Naive thymus-derived CD8-positive, alpha-beta T cell (primary cell): ENCODE data around the gene PACS1. TPM values are rescaled to one million over a fixed set of nuclear protein-coding genes. Genes with fewer than 3 reads are reported as not detected.
"Not testable (repeated sequence)": the region's sequence is repeated elsewhere in the genome, so short reads cannot be mapped to it uniquely, and the experiment has no call there.

Experiments
- ATAC-seq, 2 donors: fragments of 150-1000 bp; cut with Tn5 transposase in 1 of 2; sonication (Bioruptor Pico), chemical (Tn5 transposase) in 1 of 2; 1 replicate in 1 of 2; 2 replicates in 1 of 2; pipeline ENCODE4 v1.10.0; 2021; ENCODE audit warnings: mild to moderate bottlenecking in 2 of 2, moderate library complexity in 2 of 2
- POLR2A ChIA-PET: fragments of 350-600 bp; sonication (Branson Sonifier 250); formaldehyde crosslinking; loops from one replicate; lab custom pipeline; 2021; ENCODE audit warnings: antibody characterized with exemption; lab: Charles Lee
- DNase-seq, 10 donors: peaks; one replicate each; pipeline versions ENCODE4 v3.0.0 to v3.0.0-alpha.2; 2020 to 2022
- H3K27ac Mint-ChIP-seq, 10 donors: one replicate each; pipeline ENCODE4 v1.8.0; 2020 to 2022; ENCODE audit warnings: mild to moderate bottlenecking in 10 of 10, mixed read lengths in 10 of 10, moderate library complexity in 4 of 10, inconsistent platforms in 1 of 10
- H3K27me3 Mint-ChIP-seq, 5 donors: one replicate each; pipeline ENCODE4 v1.8.0; 2021 to 2022; ENCODE audit warnings: mixed read lengths in 5 of 5
- H3K36me3 Mint-ChIP-seq, 3 donors: one replicate each; pipeline ENCODE4 v1.8.0; 2020 to 2022; ENCODE audit warnings: mixed read lengths in 3 of 3, mild to moderate bottlenecking in 2 of 3, inconsistent platforms in 1 of 3
- H3K4me1 Mint-ChIP-seq, 4 donors: one replicate each; pipeline ENCODE4 v1.8.0; 2021 to 2022; ENCODE audit warnings: mixed read lengths in 4 of 4
- H3K4me3 Mint-ChIP-seq, 10 donors: one replicate each; pipeline ENCODE4 v1.8.0; 2020 to 2022; ENCODE audit warnings: mild to moderate bottlenecking in 10 of 10, mixed read lengths in 10 of 10, moderate library complexity in 6 of 10, inconsistent platforms in 1 of 10
- H3K9me3 Mint-ChIP-seq, 9 donors: one replicate each; pipeline ENCODE4 v1.8.0; 2020 to 2022; ENCODE audit warnings: mixed read lengths in 9 of 9, mild to moderate bottlenecking in 3 of 9, inconsistent platforms in 1 of 9, moderate library complexity in 1 of 9
- polyA plus RNA-seq, 3 donors: library from polyadenylated mRNA; unstranded; fragments of 300-500 nt; fragmentation: Illumina TruSeq; gene quantifications; one replicate each; pipeline ENCODE4 v1.2.3, GENCODE V29; 2021
- total RNA-seq, 8 experiments: library from RNA in 2 of 8; stranded (reverse) in 2 of 8; gene quantifications; one replicate each; pipeline ENCODE4 v1.2.3 and lab custom pipeline; 2021 to 2026

Gene PACS1
- total and polyA plus RNA-seq, 5 experiments from 2014 or later = 35.9 to 317 (median 98.8) TPM

DNA sequence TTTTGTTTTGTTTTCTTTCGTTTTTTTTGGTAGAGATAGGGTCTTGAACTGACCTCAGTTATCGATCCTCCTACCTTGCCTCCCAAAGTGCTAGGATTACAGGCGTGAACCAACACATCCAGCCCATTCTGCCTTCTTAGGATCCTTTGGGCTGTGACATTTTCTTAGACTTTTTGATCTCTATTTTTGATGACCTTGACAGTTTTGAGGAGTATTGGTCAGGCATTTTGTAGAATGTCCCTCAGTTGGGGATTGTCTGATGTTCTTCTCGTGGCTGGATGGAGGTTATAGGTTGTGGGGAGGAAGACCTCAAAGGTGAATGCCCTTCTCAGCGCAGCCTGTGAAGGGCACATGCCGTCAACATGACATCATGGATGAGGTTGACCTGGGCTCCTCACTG lies 178.8 kb downstream of the PACS1 start:
- H3K36me3 Mint-ChIP-seq = peaks cover 0 to 50% (median 0%) of the 10 kb centered on the region in 3 donors

DNA sequence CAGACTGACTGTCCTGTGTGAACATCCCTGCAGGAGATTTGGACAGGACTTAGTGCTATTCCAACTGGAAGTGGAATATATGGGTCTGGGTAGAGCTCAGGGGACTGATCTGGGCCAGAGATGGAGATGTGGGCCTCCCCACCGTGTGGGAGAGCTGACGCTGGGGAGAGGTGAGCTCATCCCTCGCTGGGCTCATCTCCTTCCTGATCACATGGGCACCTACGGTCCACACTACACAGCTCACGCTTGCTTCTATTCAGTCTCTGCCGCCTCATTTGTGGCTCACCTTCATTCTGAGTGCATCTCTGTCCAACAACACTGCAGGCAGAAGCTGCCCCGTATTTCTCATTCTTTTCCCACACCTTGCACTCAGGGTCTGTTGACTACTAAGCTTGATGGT lies 181.7 kb downstream of the PACS1 start:
- peaks cover 16 to 32% (median 27%) of the 10 kb centered on the region in 4 donors for H3K4me1 Mint-ChIP-seq
- DNase-seq (no peak), ATAC-seq (no peak)
- H3K36me3 Mint-ChIP-seq = peaks cover 0 to 33% (median 0%) of the 10 kb centered on the region in 3 donors
- no peaks in the 10 kb centered on the region for H3K9me3 Mint-ChIP-seq
- H3K27me3 Mint-ChIP-seq = no peaks in the 10 kb centered on the region
- POLR2A ChIA-PET = interaction anchor here (0.8 to 2.3 kb wide), 3 partner anchors 11 to 33 kb away, joined by 3 to 6 read pairs (median 5); no protein-coding TSS in a partner anchor
- H3K27ac Mint-ChIP-seq = peak overlapping the region in 7 of 10 donors; percentile 1 to 91 (median 66)
- H3K4me3 Mint-ChIP-seq = peak overlapping the region in 1 of 10 donors; percentile 48

More for the DNA sequence above, 178.8 kb downstream of the PACS1 start:
- Mint-ChIP-seq H3K27ac (peak overlapping the region in 7 of 10 donors; percentile 3 to 70 (median 62)), H3K27me3 (no peaks in the 10 kb centered on the region), H3K4me1 (peaks cover 4 to 32% (median 19%) of the 10 kb centered on the region in 4 donors), H3K9me3 (no peaks in the 10 kb centered on the region), H3K4me3 (peak overlapping the region in 1 of 10 donors; percentile 11)
- DNase-seq (no peak), ATAC-seq (no peak)
- POLR2A ChIA-PET = no interaction called here

DNA sequence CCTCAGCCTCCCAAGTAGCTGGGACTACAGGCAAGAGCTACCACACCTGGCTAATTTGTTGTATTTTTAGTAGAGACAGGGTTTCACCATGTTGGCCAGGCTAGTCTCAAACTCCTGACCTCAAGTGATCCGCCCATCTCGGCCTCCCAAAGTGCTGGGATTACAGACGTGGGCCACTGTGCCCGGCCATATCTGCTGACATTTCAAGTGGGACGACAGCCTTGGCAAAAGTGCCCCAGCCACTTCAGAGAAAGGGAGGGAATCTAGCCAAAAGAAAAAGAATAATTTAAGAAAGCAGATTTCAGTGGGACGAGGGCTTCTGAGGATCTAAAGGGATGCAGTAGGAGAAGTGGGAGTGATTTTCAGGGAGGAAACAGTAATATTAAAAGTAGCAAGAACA lies 183.0 kb downstream of the PACS1 start:
- Mint-ChIP-seq H3K4me3 (peak overlapping the region in 2 of 10 donors; percentile 32 to 43), H3K27ac (peak overlapping the region; percentile 22 to 89 (median 79)), H3K36me3 (peaks cover 0 to 23% (median 0%) of the 10 kb centered on the region in 3 donors), H3K4me1 (peaks cover 19 to 30% (median 27%) of the 10 kb centered on the region in 4 donors)
- not testable (repeated sequence) for ATAC-seq, H3K9me3 Mint-ChIP-seq, H3K27me3 Mint-ChIP-seq, DNase-seq
- POLR2A ChIA-PET = interaction anchor here (0.7 kb wide), 2 partner anchors 31 to 94 kb away, joined by 3 to 4 read pairs; no protein-coding TSS in a partner anchor

DNA sequence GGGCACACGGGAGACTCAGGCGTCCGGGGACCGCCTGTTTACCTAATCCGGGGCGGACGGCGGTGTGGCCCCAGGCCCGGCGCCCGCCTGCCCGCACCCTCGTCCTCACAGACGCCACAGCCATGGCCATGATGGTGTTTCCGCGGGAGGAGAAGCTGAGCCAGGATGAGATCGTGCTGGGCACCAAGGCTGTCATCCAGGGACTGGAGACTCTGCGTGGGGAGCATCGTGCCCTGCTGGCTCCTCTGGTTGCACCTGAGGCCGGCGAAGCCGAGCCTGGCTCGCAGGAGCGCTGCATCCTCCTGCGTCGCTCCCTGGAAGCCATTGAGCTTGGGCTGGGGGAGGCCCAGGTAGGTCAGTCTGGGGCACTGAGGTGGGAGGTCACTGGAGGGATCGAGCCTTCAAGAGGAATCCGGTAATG lies 188.4 kb downstream of the PACS1 start:
- ATAC-seq = peak in 1 of 2 donors; percentile 1
- Mint-ChIP-seq H3K4me1 (peaks cover 19 to 40% (median 32%) of the 10 kb centered on the region in 4 donors), H3K4me3 (peak overlapping the region; percentile 53 to 99 (median 92))

DNA sequence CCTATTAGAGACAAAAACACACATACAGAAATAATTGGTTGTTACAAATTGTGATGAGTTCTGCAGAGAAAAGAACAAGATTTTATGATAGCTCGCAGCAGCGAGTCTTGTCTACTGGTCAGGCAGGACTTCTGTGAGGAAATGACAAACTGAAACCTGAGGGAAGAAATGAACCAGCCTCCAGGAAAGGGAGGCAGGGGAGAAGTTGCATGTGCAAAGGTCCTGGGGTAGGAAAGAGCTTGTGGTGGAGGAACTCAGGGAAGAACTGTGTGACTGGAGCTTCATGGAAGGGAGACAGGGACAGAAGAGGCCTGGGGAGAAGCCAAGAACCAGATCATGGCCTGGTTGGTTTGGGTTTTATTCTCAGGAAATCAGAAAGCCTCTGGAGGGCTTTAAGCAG lies 189.2 kb downstream of the PACS1 start:
- Mint-ChIP-seq H3K4me1 (peaks cover 17 to 38% (median 32%) of the 10 kb centered on the region in 4 donors), H3K27ac (peak overlapping the region; percentile 19 to 100 (median 83)), H3K27me3 (peaks cover 0 to 3% (median 0%) of the 10 kb centered on the region in 5 donors), H3K9me3 (no peaks in the 10 kb centered on the region), H3K4me3 (peak overlapping the region in 8 of 10 donors; percentile 23 to 99 (median 56)), H3K36me3 (peaks cover 0 to 35% (median 5%) of the 10 kb centered on the region in 3 donors)
- POLR2A ChIA-PET = interaction anchor here (0.6 to 4.3 kb wide), 4 partner anchors 18 to 1441 kb away, joined by 3 to 33 read pairs (median 4); no protein-coding TSS in a partner anchor
- DNase-seq (no peak), ATAC-seq (no peak)

More for the DNA sequence above, 188.4 kb downstream of the PACS1 start:
- Mint-ChIP-seq H3K9me3 (no peaks in the 10 kb centered on the region), H3K36me3 (peaks cover 0 to 36% (median 5%) of the 10 kb centered on the region in 3 donors), H3K27ac (peak overlapping the region; percentile 46 to 100 (median 92)), H3K27me3 (peaks cover 0 to 3% (median 0%) of the 10 kb centered on the region in 5 donors)
- POLR2A ChIA-PET = interaction anchor here (0.6 to 4.3 kb wide), 3 partner anchors 33 to 1440 kb away, joined by 3 to 33 read pairs (median 4); no protein-coding TSS in a partner anchor
- DNase-seq = no peak

DNA sequence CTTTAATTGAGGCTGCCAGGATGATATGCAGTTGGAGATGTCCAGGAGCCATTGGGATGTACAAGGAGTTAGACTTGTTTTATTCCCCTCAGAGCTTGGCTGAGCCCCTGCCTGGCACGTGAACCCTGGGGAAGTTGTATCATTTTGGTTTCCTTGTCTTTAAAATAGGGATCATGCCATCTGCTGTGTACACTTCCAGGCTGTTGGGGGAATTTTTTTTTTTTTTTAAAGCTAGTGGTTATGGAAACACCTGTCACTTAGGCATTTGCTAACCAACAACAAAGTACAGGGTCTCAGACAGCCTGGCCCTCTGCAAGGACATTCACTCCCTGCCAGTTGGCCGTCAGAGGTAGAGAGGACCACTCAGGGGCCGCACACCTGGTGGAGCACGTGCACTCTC lies 189.9 kb downstream of the PACS1 start:
- POLR2A ChIA-PET = interaction anchor here (1.7 to 4.3 kb wide), 2 partner anchors 18 to 38 kb away, joined by 4 to 33 read pairs; no protein-coding TSS in a partner anchor
- Mint-ChIP-seq H3K27me3 (peaks cover 0 to 3% (median 0%) of the 10 kb centered on the region in 5 donors), H3K27ac (peak overlapping the region in 5 of 10 donors; percentile 23 to 99 (median 57)), H3K36me3 (peaks cover 0 to 40% (median 8%) of the 10 kb centered on the region in 3 donors), H3K4me1 (peaks cover 17 to 37% (median 32%) of the 10 kb centered on the region in 4 donors), H3K9me3 (no peaks in the 10 kb centered on the region), H3K4me3 (peak overlapping the region in 3 of 10 donors; percentile 39 to 54 (median 52))
- no peak for DNase-seq
- ATAC-seq = no peak

DNA sequence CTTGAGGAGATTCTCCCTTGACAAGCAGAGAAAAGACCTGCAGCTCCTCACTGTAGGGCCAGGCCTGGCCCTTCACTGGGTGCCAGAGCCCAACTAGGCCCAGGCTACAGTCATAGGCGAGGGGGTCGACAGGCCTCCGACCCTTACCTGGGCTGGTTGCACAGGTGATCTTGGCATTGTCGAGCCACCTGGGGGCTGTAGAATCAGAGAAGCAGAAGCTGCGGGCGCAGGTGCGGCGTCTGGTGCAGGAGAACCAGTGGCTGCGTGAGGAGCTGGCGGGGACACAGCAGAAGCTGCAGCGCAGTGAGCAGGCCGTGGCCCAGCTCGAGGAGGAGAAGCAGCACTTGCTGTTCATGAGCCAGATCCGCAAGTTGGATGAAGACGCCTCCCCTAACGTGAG lies 191.5 kb downstream of the PACS1 start:
- peaks cover 0 to 3% (median 0%) of the 10 kb centered on the region in 5 donors for H3K27me3 Mint-ChIP-seq
- ATAC-seq (no peak), DNase-seq (no peak)
- peak overlapping the region in 2 of 10 donors; percentile 44 to 99 for H3K27ac Mint-ChIP-seq
- H3K4me1 Mint-ChIP-seq = peaks cover 16 to 25% (median 23%) of the 10 kb centered on the region in 4 donors
- H3K4me3 Mint-ChIP-seq = peak overlapping the region in 1 of 10 donors; percentile 51
- peaks cover 0 to 41% (median 8%) of the 10 kb centered on the region in 3 donors for H3K36me3 Mint-ChIP-seq
- POLR2A ChIA-PET = interaction anchor here (4.3 kb wide), 1 partner anchor 40 kb away, joined by 33 read pairs; no protein-coding TSS in a partner anchor
- H3K9me3 Mint-ChIP-seq = no peaks in the 10 kb centered on the region

DNA sequence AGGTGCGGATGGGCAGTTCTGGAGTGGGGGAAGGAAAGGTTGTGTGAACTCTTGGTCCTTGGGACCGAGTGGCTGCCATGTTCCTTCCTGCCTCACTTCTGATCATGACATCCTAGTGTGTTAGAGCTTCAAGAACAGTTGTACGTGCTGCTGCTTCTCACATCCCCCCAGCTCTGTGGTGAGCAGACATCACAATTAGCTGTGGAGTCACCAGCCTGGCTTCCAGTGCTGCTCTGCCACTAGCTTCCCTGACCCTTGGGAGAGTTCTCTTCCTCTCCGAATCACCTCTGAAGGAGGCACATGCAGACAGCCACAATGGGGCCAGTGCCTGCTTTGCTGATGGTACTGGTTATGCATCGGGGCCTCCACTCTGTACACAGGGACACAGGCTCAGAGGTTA lies 192.1 kb downstream of the PACS1 start:
- Mint-ChIP-seq H3K4me3 (no peak overlapping the region), H3K4me1 (peaks cover 16 to 25% (median 22%) of the 10 kb centered on the region in 4 donors), H3K36me3 (peaks cover 0 to 45% (median 8%) of the 10 kb centered on the region in 3 donors), H3K9me3 (no peaks in the 10 kb centered on the region), H3K27me3 (peaks cover 0 to 1% (median 0%) of the 10 kb centered on the region in 5 donors), H3K27ac (peak overlapping the region in 3 of 10 donors; percentile 28 to 62 (median 40))
- POLR2A ChIA-PET = interaction anchor here (1.1 to 4.3 kb wide), 2 partner anchors 15 to 41 kb away, joined by 3 to 33 read pairs; partner anchors contain the start of gene CNIH2
- DNase-seq = no peak
- ATAC-seq = no peak

DNA sequence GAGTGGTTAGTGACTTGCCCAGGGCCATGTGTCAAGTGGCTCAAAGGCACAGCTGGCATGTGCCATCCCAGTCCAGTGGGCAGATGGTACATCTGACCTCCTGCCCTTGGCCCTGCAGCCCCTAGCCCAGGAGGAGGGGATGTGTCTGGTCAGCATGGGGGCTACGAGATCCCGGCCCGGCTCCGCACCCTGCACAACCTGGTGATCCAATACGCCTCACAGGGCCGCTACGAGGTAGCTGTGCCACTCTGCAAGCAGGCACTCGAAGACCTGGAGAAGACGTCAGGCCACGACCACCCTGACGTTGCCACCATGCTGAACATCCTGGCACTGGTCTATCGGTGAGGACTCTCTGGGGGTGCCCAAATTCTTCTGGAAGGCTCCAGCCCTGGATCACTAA lies 192.6 kb downstream of the PACS1 start:
- POLR2A ChIA-PET = interaction anchor here (1.1 kb wide), 1 partner anchor 15 kb away, joined by 3 read pairs; the partner anchor contains the start of gene CNIH2
- Mint-ChIP-seq H3K4me3 (no peak overlapping the region), H3K9me3 (no peaks in the 10 kb centered on the region), H3K36me3 (peaks cover 0 to 46% (median 8%) of the 10 kb centered on the region in 3 donors), H3K27me3 (no peaks in the 10 kb centered on the region), H3K4me1 (peaks cover 17 to 29% (median 25%) of the 10 kb centered on the region in 4 donors), H3K27ac (peak overlapping the region in 4 of 10 donors; percentile 7 to 55 (median 42))
- no peak for ATAC-seq
- no peak for DNase-seq

DNA sequence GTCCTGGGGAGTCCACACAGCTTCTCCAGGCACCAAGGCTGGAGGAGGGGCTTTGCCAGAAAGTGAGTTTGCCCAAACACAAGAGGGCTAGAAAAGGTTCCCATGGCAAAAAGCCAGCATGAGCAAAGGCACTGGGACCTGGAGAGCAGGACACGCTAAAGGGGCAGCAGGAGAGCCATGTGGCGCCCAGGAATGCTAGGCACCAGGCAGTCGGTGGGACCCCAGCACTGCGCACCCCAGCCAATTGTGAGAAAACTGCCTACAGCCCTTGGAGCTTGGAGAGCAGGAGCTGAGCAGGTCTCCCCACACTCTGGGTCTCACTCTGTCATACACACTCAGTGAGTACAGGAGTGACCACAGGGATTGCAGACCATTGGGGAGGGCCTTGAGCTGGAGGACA lies 193.2 kb downstream of the PACS1 start:
- H3K4me1 Mint-ChIP-seq = peaks cover 21 to 30% (median 26%) of the 10 kb centered on the region in 4 donors
- POLR2A ChIA-PET = interaction anchor here (1.1 kb wide), 1 partner anchor 14 kb away, joined by 3 read pairs; the partner anchor contains the start of gene CNIH2
- H3K36me3 Mint-ChIP-seq = peaks cover 0 to 46% (median 8%) of the 10 kb centered on the region in 3 donors
- no peaks in the 10 kb centered on the region for H3K9me3 Mint-ChIP-seq
- no peaks in the 10 kb centered on the region for H3K27me3 Mint-ChIP-seq
- ATAC-seq (no peak), DNase-seq (no peak)
- H3K27ac Mint-ChIP-seq = peak overlapping the region in 3 of 10 donors; percentile 37 to 74 (median 55)
- no peak overlapping the region for H3K4me3 Mint-ChIP-seq

DNA sequence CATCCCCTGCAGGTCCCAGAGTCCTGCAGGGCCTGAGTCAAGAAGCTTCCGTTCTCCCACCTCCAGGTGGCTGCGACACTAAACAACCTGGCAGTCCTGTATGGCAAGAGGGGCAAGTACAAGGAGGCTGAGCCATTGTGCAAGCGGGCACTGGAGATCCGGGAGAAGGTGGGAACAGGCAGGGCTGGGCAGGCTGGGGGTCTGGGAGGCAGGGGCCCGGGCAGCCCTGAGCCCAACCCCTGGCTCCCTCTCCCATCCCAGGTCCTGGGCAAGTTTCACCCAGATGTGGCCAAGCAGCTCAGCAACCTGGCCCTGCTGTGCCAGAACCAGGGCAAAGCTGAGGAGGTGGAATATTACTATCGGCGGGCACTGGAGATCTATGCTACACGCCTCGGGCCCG lies 193.7 kb downstream of the PACS1 start:
- Mint-ChIP-seq H3K9me3 (peaks cover 0 to 2% (median 0%) of the 10 kb centered on the region in 9 donors), H3K36me3 (peaks cover 0 to 46% (median 8%) of the 10 kb centered on the region in 3 donors), H3K27ac (peak overlapping the region in 2 of 10 donors; percentile 33 to 65), H3K27me3 (no peaks in the 10 kb centered on the region), H3K4me3 (no peak overlapping the region), H3K4me1 (peaks cover 21 to 25% (median 22%) of the 10 kb centered on the region in 4 donors)
- DNase-seq (no peak), ATAC-seq (no peak)
- POLR2A ChIA-PET = no interaction called here

DNA sequence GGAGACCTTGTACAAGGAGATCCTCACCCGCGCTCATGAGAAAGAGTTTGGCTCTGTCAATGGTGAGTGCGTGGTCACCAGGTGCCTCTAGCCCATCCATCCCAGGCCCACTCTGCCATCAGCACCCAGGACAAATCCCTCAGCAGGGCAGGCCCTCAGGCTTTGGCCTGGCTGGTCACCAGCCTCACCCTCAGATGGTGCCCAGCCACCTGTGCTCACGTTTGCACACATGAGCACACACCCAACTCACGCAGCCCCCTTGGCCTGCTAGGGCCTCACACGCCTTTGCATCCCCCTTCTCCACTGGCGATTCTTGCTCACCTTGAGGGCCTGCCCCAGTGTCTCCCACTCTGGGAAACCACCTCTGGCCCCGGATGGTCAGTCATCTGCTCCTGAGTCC lies 194.3 kb downstream of the PACS1 start:
- Mint-ChIP-seq H3K4me3 (no peak overlapping the region), H3K36me3 (peaks cover 4 to 40% (median 6%) of the 10 kb centered on the region in 3 donors), H3K27me3 (peaks cover 0 to 2% (median 0%) of the 10 kb centered on the region in 5 donors), H3K9me3 (peaks cover 0 to 2% (median 0%) of the 10 kb centered on the region in 9 donors), H3K4me1 (peaks cover 20 to 23% (median 21%) of the 10 kb centered on the region in 4 donors), H3K27ac (peak overlapping the region in 1 of 10 donors; percentile 34)
- no peak for ATAC-seq
- DNase-seq = no peak
- POLR2A ChIA-PET = no interaction called here
